Suprapubic skin (tissue), 4 donors: Measurements from ENCODE around the gene PIGP. TPM values are rescaled to one million over a fixed set of nuclear protein-coding genes. Genes with fewer than 3 reads are reported as not detected.
"Not testable (repeated sequence)": the region's sequence is repeated elsewhere in the genome, so short reads cannot be mapped to it uniquely, and the experiment has no call there.

Experiments used
- DNase-seq, 2 donors: peaks; one replicate each; pipeline ENCODE4 v3.0.0-alpha.2; 2019; ENCODE audit warnings: low spot score in 2 of 2
- H3K27ac ChIP-seq: fragments of 200-600 bp; sonication (generic); one replicate; pipeline ENCODE4 v1.5.1; 2019
- H3K27me3 ChIP-seq: fragments of 200-600 bp; sonication (generic); one replicate; pipeline ENCODE4 v1.5.1; 2019
- H3K36me3 ChIP-seq: fragments of 200-600 bp; sonication (generic); one replicate; pipeline ENCODE4 v1.5.1; 2019
- H3K4me1 ChIP-seq: fragments of 200-600 bp; sonication (generic); one replicate; pipeline ENCODE4 v1.5.1; 2019
- H3K4me3 ChIP-seq: fragments of 200-600 bp; sonication (generic); one replicate; pipeline ENCODE4 v1.5.1; 2019; ENCODE audit warnings: mild to moderate bottlenecking
- H3K9me3 ChIP-seq: fragments of 200-600 bp; sonication (generic); one replicate; pipeline ENCODE4 v1.5.1; 2019
- EP300 ChIP-seq: sonication (generic); formaldehyde crosslinking; IDR thresholded peaks from one replicate; pipeline ENCODE4 v1.6.1; 2017; ENCODE audit warnings: antibody characterized with exemption
- POLR2A ChIP-seq, 2 donors: fragments of 450-650 bp; IDR thresholded peaks; one replicate each; pipeline ENCODE4 v1.6.1; 2017; ENCODE audit warnings: antibody characterized with exemption in 2 of 2, mild to moderate bottlenecking in 2 of 2, moderate library complexity in 2 of 2
- POLR2AphosphoS5 ChIP-seq, 3 donors: sonication (generic); formaldehyde crosslinking; IDR thresholded peaks; one replicate each; pipeline ENCODE4 v1.6.1; 2017; ENCODE audit warnings: antibody characterized with exemption in 3 of 3
- WGBS: methylation state at CpG from one replicate; pipeline ENCODE4 v1.1.5; 2018; 5-methylcytosine and 5-hydroxymethylcytosine counted together
- total RNA-seq, 4 donors: library from RNA; depleted of rRNA; stranded (reverse); fragments of >200 nt; gene quantifications; one replicate each; pipeline ENCODE4 v1.1.0, GENCODE V29; 2016
- TF ChIP-seq, protein P1 (sequence below), 2 donors: fragments of 200-600 bp in 1 of 2; fragments of 450-650 bp in 1 of 2; sonication (generic) in 1 of 2; IDR thresholded peaks; one replicate each; pipeline ENCODE4 v1.5.1; 2016 to 2019; ENCODE audit warnings: antibody characterized with exemption in 2 of 2, mild to moderate bottlenecking in 1 of 2, moderate library complexity in 1 of 2

Gene PIGP
- total RNA-seq, 4 donors from 2014 or later, result 8.4 to 15.5 (median 13.6) TPM

DNA sequence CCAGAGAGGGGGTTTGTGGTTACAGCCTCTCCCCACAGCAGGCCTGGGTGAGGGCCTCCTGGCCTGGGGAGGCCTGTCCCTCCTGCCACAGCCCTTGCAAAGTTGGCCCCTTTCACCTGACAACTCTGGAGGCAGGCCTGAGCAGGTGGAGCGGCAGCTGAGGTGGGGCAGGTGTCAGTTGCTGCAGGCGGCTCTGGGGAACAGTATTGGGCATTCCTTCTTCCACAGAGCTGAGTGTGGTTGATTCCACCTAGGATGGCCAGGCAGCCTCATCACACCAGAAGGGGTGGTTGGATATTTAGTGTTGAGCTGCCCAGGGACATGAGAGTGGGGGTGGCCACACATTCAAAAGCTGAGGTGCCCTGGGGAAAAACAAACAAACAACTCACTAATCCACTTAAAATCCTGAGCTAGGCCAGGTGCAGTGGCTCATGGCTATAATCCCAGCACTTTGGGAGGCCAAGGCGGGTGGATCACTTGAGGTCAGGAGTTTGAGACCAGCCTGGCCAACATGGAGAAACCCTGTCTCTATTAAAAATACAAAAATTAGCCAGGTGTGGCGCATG, 31.1 kb downstream of the PIGP start:
- TF ChIP-seq, protein P1, sequence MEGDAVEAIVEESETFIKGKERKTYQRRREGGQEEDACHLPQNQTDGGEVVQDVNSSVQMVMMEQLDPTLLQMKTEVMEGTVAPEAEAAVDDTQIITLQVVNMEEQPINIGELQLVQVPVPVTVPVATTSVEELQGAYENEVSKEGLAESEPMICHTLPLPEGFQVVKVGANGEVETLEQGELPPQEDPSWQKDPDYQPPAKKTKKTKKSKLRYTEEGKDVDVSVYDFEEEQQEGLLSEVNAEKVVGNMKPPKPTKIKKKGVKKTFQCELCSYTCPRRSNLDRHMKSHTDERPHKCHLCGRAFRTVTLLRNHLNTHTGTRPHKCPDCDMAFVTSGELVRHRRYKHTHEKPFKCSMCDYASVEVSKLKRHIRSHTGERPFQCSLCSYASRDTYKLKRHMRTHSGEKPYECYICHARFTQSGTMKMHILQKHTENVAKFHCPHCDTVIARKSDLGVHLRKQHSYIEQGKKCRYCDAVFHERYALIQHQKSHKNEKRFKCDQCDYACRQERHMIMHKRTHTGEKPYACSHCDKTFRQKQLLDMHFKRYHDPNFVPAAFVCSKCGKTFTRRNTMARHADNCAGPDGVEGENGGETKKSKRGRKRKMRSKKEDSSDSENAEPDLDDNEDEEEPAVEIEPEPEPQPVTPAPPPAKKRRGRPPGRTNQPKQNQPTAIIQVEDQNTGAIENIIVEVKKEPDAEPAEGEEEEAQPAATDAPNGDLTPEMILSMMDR (IDR thresholded peaks at IDR 0.05), result no peak
- TF ChIP-seq POLR2AphosphoS5 (IDR thresholded peaks at IDR 0.05) (no peak), POLR2A (IDR thresholded peaks at IDR 0.05) (no peak), EP300 (no peak)
- no peak overlapping the region for H3K27ac ChIP-seq
- 93% methylated on average over 3 of the region's 4 CpGs for WGBS

DNA sequence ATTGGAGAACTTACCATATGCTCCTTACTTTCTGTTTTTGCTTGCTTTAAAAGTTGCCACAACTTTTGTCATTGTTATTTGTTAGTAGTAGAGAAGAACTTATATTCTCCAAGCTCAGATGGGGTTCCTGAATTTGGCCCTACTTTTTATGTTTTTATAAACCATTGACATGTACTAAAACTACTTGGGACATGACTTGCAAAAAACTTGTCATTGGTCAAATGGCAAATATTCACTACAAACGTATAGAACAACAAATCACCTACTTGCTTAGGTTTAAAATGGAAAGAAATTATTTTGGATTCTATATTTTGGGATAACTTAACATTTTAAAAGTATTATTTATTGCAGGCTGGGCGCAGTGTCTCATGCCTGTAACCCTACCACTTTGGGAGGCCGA, 32.7 kb downstream of the PIGP start:
- WGBS, result 91% methylated on average over 3 of the region's 3 CpGs
- TF ChIP-seq, protein P1 (IDR thresholded peaks at IDR 0.05), result no peak
- TF ChIP-seq POLR2AphosphoS5 (IDR thresholded peaks at IDR 0.05), result no peak
- TF ChIP-seq POLR2A (IDR thresholded peaks at IDR 0.05), result no peak
- no peak for TF ChIP-seq EP300

More for the DNA sequence above, 31.1 kb downstream of the PIGP start:
- Histone ChIP-seq H3K9me3 (no peaks in the 10 kb centered on the region), H3K4me3 (no peak overlapping the region), H3K27me3 (no peaks in the 10 kb centered on the region), H3K4me1 (no peaks in the 10 kb centered on the region), H3K36me3 (no peaks in the 10 kb centered on the region)
- no peak for DNase-seq

DNA sequence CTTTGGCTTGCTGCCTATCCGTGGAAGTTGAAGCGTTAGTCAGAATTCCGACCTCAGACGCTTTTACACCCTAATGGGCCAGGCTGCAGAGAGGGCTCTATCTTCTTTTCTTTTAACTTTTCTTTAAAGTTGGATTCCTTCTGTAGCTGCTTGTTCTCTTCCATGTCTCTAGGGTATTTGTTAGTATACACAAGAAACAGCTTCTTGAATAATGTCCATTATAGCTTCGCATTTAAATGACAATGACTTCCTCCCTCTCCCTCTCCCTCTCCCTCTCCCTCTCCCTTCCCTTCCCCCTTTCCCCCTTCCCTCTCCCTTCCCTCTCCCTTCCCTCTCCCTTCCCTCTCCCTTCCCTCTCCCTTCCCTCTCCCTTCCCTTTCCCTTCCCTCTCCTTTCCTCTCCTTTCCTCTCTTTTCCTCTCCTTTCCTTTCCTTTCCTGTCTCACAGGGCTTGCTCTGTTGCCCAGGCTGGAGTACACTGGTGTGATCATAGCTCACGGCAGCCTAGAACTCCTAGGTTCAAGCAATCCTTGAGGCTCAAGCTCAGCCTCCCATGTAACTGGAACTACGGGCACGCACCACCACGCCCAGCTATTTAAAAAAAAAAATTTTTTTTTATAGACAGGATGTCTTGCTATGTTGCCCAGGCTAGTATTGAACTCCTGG, 33.3 kb downstream of the PIGP start:
- TF ChIP-seq POLR2A (IDR thresholded peaks at IDR 0.05), result no peak
- TF ChIP-seq EP300, result no peak
- no peak overlapping the region for H3K27ac ChIP-seq
- H3K4me1 ChIP-seq, result no peaks in the 10 kb centered on the region
- DNase-seq, result no peak
- H3K36me3 ChIP-seq, result no peaks in the 10 kb centered on the region
- 65% methylated on average over 9 of the region's 9 CpGs for WGBS
- no peak overlapping the region for H3K4me3 ChIP-seq
- H3K9me3 ChIP-seq, result no peaks in the 10 kb centered on the region
- no peaks in the 10 kb centered on the region for H3K27me3 ChIP-seq

More for the DNA sequence above, 32.7 kb downstream of the PIGP start:
- no peaks in the 10 kb centered on the region for H3K36me3 ChIP-seq
- H3K27me3 ChIP-seq, result no peaks in the 10 kb centered on the region
- no peak for DNase-seq
- no peak overlapping the region for H3K27ac ChIP-seq
- H3K9me3 ChIP-seq, result no peaks in the 10 kb centered on the region
- no peak overlapping the region for H3K4me3 ChIP-seq
- no peaks in the 10 kb centered on the region for H3K4me1 ChIP-seq

DNA sequence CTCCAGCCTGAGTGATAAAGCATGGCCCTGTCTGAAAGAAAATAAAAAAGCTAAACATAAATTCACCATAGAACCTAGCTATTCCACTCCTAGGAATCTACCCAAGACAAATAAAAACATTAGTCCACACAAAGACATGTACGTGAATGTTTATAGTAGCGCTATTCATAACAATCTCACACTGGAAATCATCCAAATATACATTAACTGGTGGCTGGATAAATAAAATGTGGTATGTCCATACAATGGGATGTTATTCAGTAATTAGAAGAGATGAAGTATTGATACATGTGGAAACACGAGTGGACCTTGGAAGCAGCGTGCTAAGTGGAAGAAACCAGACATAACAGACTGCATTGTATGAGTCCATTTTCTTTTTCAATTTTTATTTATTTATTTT, 36.7 kb downstream of the PIGP start:
- TF ChIP-seq POLR2A (IDR thresholded peaks at IDR 0.05), result no peak
- TF ChIP-seq, protein P1 (IDR thresholded peaks at IDR 0.05), result no peak
- no peaks in the 10 kb centered on the region for H3K9me3 ChIP-seq
- 81% methylated on average over 4 of the region's 4 CpGs for WGBS
- H3K4me1 ChIP-seq, result peaks cover 4% of the 10 kb centered on the region
- no peaks in the 10 kb centered on the region for H3K36me3 ChIP-seq
- no peak overlapping the region for H3K4me3 ChIP-seq
- DNase-seq, result no peak
- no peaks in the 10 kb centered on the region for H3K27me3 ChIP-seq
- no peak overlapping the region for H3K27ac ChIP-seq

DNA sequence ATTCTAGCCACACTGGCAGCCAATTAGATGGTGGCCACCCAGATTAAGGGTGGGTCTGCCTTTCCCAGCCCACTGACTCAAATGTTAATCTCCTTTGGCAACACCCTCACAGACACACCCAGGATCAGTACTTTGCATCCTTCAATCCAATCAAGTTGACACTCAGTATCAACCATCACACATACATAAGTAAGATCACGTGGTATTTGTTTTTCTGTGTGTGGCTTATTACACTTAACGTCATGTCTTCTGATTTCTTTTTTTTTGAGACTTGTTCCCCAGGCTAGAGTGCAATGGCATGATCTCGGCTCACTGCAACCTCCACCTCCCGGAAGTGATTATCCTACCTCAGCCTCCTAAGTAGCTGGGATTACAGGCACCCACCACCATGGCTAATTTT, 38.5 kb downstream of the PIGP start:
- H3K27ac ChIP-seq, H3K9me3 ChIP-seq, H3K4me3 ChIP-seq, DNase-seq, H3K27me3 ChIP-seq, H3K36me3 ChIP-seq, H3K4me1 ChIP-seq: not testable (repeated sequence)
- 89% methylated on average over 4 of the region's 4 CpGs for WGBS

DNA sequence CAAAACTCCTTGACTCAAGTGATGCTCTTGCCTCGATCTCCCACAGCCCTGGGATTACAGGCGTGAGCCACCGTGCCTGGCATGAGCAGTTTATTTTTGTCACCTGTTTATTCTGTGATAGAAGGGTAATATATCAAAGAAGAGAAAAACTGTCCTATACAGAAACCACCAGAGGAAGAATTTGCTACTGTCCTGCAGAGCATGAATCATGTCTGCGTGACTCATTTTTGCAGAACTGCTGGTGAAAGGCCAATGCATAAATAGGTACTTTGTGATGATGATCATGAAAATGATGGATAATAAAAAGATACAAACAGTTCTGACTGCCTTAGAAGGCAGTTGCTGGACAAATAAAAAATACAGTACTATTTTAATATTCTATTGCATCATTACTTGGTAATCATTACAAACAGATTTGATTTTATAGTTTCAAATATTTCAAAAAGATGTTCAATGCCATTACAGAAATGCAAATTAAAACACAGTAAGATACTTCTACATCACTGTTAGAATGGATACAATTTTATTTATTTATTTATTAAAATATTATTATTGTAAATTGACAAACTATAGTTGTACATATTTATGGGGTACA, 39.9 kb downstream of the PIGP start:
- H3K9me3 ChIP-seq, result no peaks in the 10 kb centered on the region
- H3K27me3 ChIP-seq, result no peaks in the 10 kb centered on the region
- no peak for DNase-seq
- no peak overlapping the region for H3K4me3 ChIP-seq
- no peaks in the 10 kb centered on the region for H3K36me3 ChIP-seq
- TF ChIP-seq, protein P1 (IDR thresholded peaks at IDR 0.05), result no peak
- TF ChIP-seq POLR2A (IDR thresholded peaks at IDR 0.05) (no peak), POLR2AphosphoS5 (IDR thresholded peaks at IDR 0.05) (no peak), EP300 (no peak)
- peaks cover 4% of the 10 kb centered on the region for H3K4me1 ChIP-seq
- WGBS, result 41% methylated on average over 4 of the region's 4 CpGs
- H3K27ac ChIP-seq, result no peak overlapping the region
